Measurements from ENCODE around the gene PFKL. TPM values are rescaled to one million over a fixed set of nuclear protein-coding genes. Genes with fewer than 3 reads are reported as not detected.

PFKL gene
- total RNA-seq, 1 experiment from 2014 or later, result 90.2 TPM

GRCh38 chr21:44351535-44352252 is 51.8 kb downstream of the PFKL start:
- no peaks in the 10 kb centered on the region for H3K9me3 Mint-ChIP-seq (ENCODE audit: unreplicated experiment)
- no peaks in the 10 kb centered on the region for H3K4me1 Mint-ChIP-seq (ENCODE audit: insufficient read depth, unreplicated experiment)
- no TSS peak for BruUV-seq (replicated peaks)
- intact Hi-C loops (cut with micrococcal nuclease), result no loop called here
- POLR2A ChIA-PET, result interaction anchor here (0.9 kb wide), 1 partner anchor 13 kb away, joined by 5 read pairs; the partner anchor contains the start of gene CFAP410
- H3K27me3 Mint-ChIP-seq (ENCODE audit: insufficient read depth, unreplicated experiment), result no peaks in the 10 kb centered on the region
- H3K36me3 Mint-ChIP-seq (ENCODE audit: insufficient read depth, unreplicated experiment), result no peaks in the 10 kb centered on the region
- no peak overlapping the region for H3K27ac Mint-ChIP-seq (ENCODE audit: low read depth, unreplicated experiment)
- H3K4me3 Mint-ChIP-seq (ENCODE audit: unreplicated experiment), result no peak overlapping the region
- no peak for TF ChIP-seq CTCF (IDR thresholded peaks at IDR 0.05; ENCODE audit: unreplicated experiment)
- CTCF ChIA-PET, result interaction anchor here (0.6 to 0.9 kb wide), 2 partner anchors 12 to 158 kb away, joined by 3 to 5 read pairs; no protein-coding TSS in a partner anchor
- no peak for DNase-seq (ENCODE audit: unreplicated experiment)

GRCh38 chr21:44352253-44352860 is 52.5 kb downstream of the PFKL start:
- TF ChIP-seq CTCF (IDR thresholded peaks at IDR 0.05; ENCODE audit: unreplicated experiment), result no peak
- BruUV-seq (replicated peaks), result no TSS peak
- H3K9me3 Mint-ChIP-seq (ENCODE audit: unreplicated experiment), result no peaks in the 10 kb centered on the region
- H3K36me3 Mint-ChIP-seq (ENCODE audit: insufficient read depth, unreplicated experiment), result no peaks in the 10 kb centered on the region
- H3K27me3 Mint-ChIP-seq (ENCODE audit: insufficient read depth, unreplicated experiment), result no peaks in the 10 kb centered on the region
- POLR2A ChIA-PET, result no interaction called here
- DNase-seq (ENCODE audit: unreplicated experiment), result no peak
- CTCF ChIA-PET, result interaction anchor here (0.6 to 0.9 kb wide), 2 partner anchors 12 to 367 kb away, joined by 4 to 5 read pairs; no protein-coding TSS in a partner anchor
- intact Hi-C loops (cut with micrococcal nuclease), result no loop called here
- no peaks in the 10 kb centered on the region for H3K4me1 Mint-ChIP-seq (ENCODE audit: insufficient read depth, unreplicated experiment)
- H3K27ac Mint-ChIP-seq (ENCODE audit: low read depth, unreplicated experiment), result no peak overlapping the region
- H3K4me3 Mint-ChIP-seq (ENCODE audit: unreplicated experiment), result no peak overlapping the region

- no peak for TF ChIP-seq CTCF (IDR thresholded peaks at IDR 0.05; ENCODE audit: unreplicated experiment)
- no peaks in the 10 kb centered on the region for H3K27me3 Mint-ChIP-seq (ENCODE audit: insufficient read depth, unreplicated experiment)
- H3K4me1 Mint-ChIP-seq (ENCODE audit: insufficient read depth, unreplicated experiment), result no peaks in the 10 kb centered on the region
- DNase-seq (ENCODE audit: unreplicated experiment), result peak; percentile 37
- BruUV-seq (replicated peaks), result no TSS peak
- intact Hi-C loops (cut with micrococcal nuclease), result no loop called here
- no peaks in the 10 kb centered on the region for H3K9me3 Mint-ChIP-seq (ENCODE audit: unreplicated experiment)
- CTCF ChIA-PET, result interaction anchor here (0.7 to 1.2 kb wide), 2 partner anchors 9 to 99 kb away, joined by 3 to 4 read pairs; no protein-coding TSS in a partner anchor
- no peak within 1 kb of the TSS for H3K27ac Mint-ChIP-seq (ENCODE audit: low read depth, unreplicated experiment)
- POLR2A ChIA-PET, result interaction anchor here (1.0 to 1.3 kb wide), 3 partner anchors 10 to 14 kb away, joined by 3 read pairs; no protein-coding TSS in a partner anchor
- no peak within 1 kb of the TSS for H3K4me3 Mint-ChIP-seq (ENCODE audit: unreplicated experiment)
- H3K36me3 Mint-ChIP-seq (ENCODE audit: insufficient read depth, unreplicated experiment), result no peaks in the 10 kb centered on the region
Observed at GRCh38 chr21:44353191-44353970, 53.5 kb downstream of the PFKL start, which contains the start of gene TRPM2. Gene TRPM2, plus strand, starts transcription at chr21:44353621. Its CDS starts 80 bp downstream, at chr21:44353701.
